CD4-positive, alpha-beta T cell treated with Interleukin-15 for 4 hours (primary cell): ENCODE measurements around the gene ZDHHC18.
"Not testable (repeated sequence)": the region's sequence is repeated elsewhere in the genome, so short reads cannot be mapped to it uniquely, and the experiment has no call there.

Experiments
- DNase-seq: peaks from one replicate; pipeline ENCODE4 v3.0.0-alpha.2; 2020; ENCODE audit warnings: low spot score

The ZDHHC18 gene

GRCh38 chr1:26833432-26834405, 7.2 kb downstream of the ZDHHC18 start:
- peak; percentile 91 for DNase-seq

- DNase-seq, result not testable (repeated sequence)
These were observed 11.2 kb downstream of the ZDHHC18 start for GRCh38 chr1:26837665-26838064.

GRCh38 chr1:26838474-26839338, 12.2 kb downstream of the ZDHHC18 start:
- DNase-seq, result peak; percentile 68

GRCh38 chr1:26839339-26839722, 12.8 kb downstream of the ZDHHC18 start:
- DNase-seq, result no peak

GRCh38 chr1:26839779-26840178, 13.3 kb downstream of the ZDHHC18 start:
- no peak for DNase-seq

GRCh38 chr1:26844424-26845196, 18.1 kb downstream of the ZDHHC18 start:
- no peak for DNase-seq

- not testable (repeated sequence) for DNase-seq
These were observed 21.3 kb downstream of the ZDHHC18 start for GRCh38 chr1:26847826-26848225.

- no peak for DNase-seq
These were observed 22.0 kb downstream of the ZDHHC18 start for GRCh38 chr1:26848499-26848898.

- no peak for DNase-seq
These were observed 22.7 kb downstream of the ZDHHC18 start for GRCh38 chr1:26848941-26849774.

- DNase-seq, result no peak
These were observed 24.7 kb downstream of the ZDHHC18 start for GRCh38 chr1:26851106-26851684.

GRCh38 chr1:26852701-26853100, 26.2 kb downstream of the ZDHHC18 start:
- DNase-seq, result no peak

GRCh38 chr1:26853156-26853555, 26.7 kb downstream of the ZDHHC18 start:
- peak; percentile 79 for DNase-seq

GRCh38 chr1:26853600-26853999, 27.1 kb downstream of the ZDHHC18 start:
- DNase-seq, result no peak

- DNase-seq, result no peak
These were observed 28.4 kb downstream of the ZDHHC18 start for GRCh38 chr1:26854906-26855305.

GRCh38 chr1:26855636-26856035, 29.1 kb downstream of the ZDHHC18 start:
- no peak for DNase-seq

GRCh38 chr1:26856181-26856580, 29.7 kb downstream of the ZDHHC18 start:
- no peak for DNase-seq

- no peak for DNase-seq
These were observed 30.3 kb downstream of the ZDHHC18 start for GRCh38 chr1:26856604-26857469.

GRCh38 chr1:26857473-26858060, 31.1 kb downstream of the ZDHHC18 start:
- DNase-seq, result no peak

GRCh38 chr1:26858160-26858559, 31.7 kb downstream of the ZDHHC18 start:
- no peak for DNase-seq
